Mucosa of stomach (tissue), 1 donor: ENCODE results near the gene CD2.

ENCODE experiments used
- H3K27me3 ChIP-seq: one replicate; pipeline ENCODE4 v1.7.0; 2013; ENCODE audit warnings: mild to moderate bottlenecking, low read length; ENCODE audit not compliant: control insufficient read depth, insufficient read depth
- H3K36me3 ChIP-seq: one replicate; pipeline ENCODE4 v1.7.0; 2013; ENCODE audit warnings: low read length; ENCODE audit not compliant: control insufficient read depth, insufficient read depth
- H3K4me1 ChIP-seq: one replicate; pipeline ENCODE4 v1.7.0; 2013; ENCODE audit warnings: mild to moderate bottlenecking, low read length; ENCODE audit not compliant: control insufficient read depth, insufficient read depth
- H3K4me3 ChIP-seq: one replicate; pipeline ENCODE4 v1.7.0; 2013; ENCODE audit warnings: low read length
- H3K9ac ChIP-seq: one replicate; pipeline ENCODE4 v1.7.0; 2013; ENCODE audit warnings: mild to moderate bottlenecking, low read length, moderate library complexity
- H3K9me3 ChIP-seq: one replicate; pipeline ENCODE4 v1.7.0; 2013; ENCODE audit warnings: mild to moderate bottlenecking, low read length, moderate library complexity; ENCODE audit not compliant: control insufficient read depth
- donor health status: Pancreatic carcinoma.

CD2 gene

DNA sequence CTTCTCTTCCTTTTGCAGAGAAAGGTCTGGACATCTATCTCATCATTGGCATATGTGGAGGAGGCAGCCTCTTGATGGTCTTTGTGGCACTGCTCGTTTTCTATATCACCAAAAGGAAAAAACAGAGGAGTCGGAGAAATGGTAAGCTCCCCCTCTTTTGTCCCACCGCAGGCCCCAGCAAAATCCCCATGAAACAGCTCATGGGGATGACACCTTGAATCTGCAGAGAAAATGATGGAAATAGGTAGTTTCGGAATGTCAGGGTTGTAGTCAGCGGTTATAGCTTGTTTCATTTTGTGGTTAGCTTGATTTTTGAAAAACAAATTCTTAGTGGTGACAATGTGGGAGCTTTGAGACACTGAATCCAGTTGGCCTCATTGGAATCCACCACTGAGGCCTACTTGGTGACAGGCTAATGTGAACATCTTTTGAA is 10.3 kb downstream of the CD2 start:
- no peaks in the 10 kb centered on the region for H3K27me3 ChIP-seq
- no peak overlapping the region for H3K4me3 ChIP-seq

DNA sequence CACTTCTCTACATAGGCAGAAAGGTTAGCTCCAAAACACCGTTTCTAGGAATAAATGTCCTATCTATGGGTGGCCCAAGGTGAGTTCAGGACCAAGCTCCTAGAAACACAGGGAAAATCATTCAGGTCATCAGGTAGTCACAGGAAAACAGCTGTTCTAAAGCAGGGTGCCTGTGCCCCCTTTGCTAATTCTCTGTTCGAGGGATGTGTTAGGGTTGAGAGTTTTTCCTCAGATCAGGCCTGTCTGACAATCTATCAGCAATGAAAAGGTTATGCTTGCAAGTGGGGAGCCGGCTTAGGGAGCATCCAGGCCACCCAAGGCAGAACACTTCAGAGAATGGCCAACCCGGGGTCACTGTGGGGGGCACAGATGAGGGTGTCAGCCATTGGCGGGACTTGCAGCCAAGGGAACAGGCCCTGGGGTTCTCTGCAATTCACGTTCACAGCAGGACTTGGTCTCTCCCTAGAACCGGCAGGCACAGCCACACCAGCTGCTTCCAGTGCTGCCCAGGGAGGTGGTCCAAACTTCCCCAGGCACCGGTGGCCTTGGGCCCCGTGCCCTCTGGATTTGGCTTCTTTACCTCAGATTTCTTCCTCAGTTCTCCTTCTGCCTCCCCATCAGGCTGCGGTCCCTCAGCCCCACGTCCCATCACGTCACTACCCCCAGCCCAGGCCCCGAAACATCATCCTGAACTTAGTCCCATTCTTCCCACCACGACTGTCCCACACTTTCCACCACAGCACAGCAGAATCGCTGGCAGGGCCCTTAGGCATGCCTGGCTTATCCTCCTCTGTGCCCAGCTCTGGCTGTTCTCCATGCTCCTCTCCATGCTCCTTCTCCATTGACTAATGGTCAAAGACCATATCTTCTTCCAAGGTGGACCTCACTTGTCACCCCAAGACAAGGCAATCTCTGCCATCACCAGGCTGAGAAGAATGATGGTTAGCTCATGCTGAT is 11.0 kb downstream of the CD2 start:
- no peaks in the 10 kb centered on the region for H3K36me3 ChIP-seq
- H3K4me3 ChIP-seq = no peak overlapping the region
- no peaks in the 10 kb centered on the region for H3K9me3 ChIP-seq
- H3K4me1 ChIP-seq = no peaks in the 10 kb centered on the region
- H3K9ac ChIP-seq = no peak overlapping the region
- H3K27me3 ChIP-seq = no peaks in the 10 kb centered on the region

More for the DNA sequence above, 10.3 kb downstream of the CD2 start:
- no peaks in the 10 kb centered on the region for H3K36me3 ChIP-seq
- no peak overlapping the region for H3K9ac ChIP-seq
- H3K4me1 ChIP-seq = no peaks in the 10 kb centered on the region
- H3K9me3 ChIP-seq = no peaks in the 10 kb centered on the region

- no peaks in the 10 kb centered on the region for H3K4me1 ChIP-seq
Measured at GRCh38 chr1:116765962-116766361, 11.7 kb downstream of the CD2 start.

GRCh38 chr1:116766616-116767469 is 12.6 kb downstream of the CD2 start:
- Histone ChIP-seq H3K4me1 (no peaks in the 10 kb centered on the region), H3K36me3 (no peaks in the 10 kb centered on the region), H3K4me3 (no peak overlapping the region), H3K27me3 (no peaks in the 10 kb centered on the region), H3K9me3 (no peaks in the 10 kb centered on the region), H3K9ac (no peak overlapping the region)

More at GRCh38 chr1:116765962-116766361, 11.7 kb downstream of the CD2 start:
- no peaks in the 10 kb centered on the region for H3K27me3 ChIP-seq
- no peak overlapping the region for H3K4me3 ChIP-seq
- no peaks in the 10 kb centered on the region for H3K36me3 ChIP-seq
- H3K9ac ChIP-seq = no peak overlapping the region
- H3K9me3 ChIP-seq = no peaks in the 10 kb centered on the region

DNA sequence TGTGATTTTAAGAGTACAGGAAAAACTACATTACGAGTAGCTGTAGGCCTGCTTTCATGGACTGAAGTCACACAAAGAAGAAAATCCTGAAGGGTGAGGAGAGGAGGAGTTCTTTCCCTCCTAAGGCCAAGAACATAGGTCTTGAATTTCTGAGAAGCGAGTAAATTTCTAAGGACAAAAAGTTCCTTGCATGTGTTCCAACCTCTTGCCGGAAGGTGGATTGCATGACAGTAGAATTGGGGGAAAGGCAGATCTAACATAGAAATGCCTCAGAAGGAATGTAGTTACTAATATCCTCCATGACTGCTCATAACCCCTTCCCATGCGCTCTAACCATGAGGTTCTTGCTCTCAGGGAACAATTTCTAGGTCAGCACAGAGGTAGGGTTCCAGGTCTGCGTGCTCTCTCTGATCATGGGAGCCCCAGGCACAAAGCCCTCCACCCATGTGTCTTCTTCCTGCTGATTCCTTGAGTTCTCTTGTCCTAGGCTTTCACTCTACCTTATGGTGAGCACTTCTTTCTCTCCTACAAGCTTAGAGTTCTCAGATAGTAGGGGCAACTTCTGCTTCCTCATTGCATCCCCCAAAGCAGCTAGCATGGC is 13.7 kb downstream of the CD2 start:
- no peaks in the 10 kb centered on the region for H3K4me1 ChIP-seq
- no peak overlapping the region for H3K9ac ChIP-seq
- H3K9me3 ChIP-seq = no peaks in the 10 kb centered on the region
- H3K27me3 ChIP-seq = no peaks in the 10 kb centered on the region
- no peak overlapping the region for H3K4me3 ChIP-seq
- no peaks in the 10 kb centered on the region for H3K36me3 ChIP-seq

DNA sequence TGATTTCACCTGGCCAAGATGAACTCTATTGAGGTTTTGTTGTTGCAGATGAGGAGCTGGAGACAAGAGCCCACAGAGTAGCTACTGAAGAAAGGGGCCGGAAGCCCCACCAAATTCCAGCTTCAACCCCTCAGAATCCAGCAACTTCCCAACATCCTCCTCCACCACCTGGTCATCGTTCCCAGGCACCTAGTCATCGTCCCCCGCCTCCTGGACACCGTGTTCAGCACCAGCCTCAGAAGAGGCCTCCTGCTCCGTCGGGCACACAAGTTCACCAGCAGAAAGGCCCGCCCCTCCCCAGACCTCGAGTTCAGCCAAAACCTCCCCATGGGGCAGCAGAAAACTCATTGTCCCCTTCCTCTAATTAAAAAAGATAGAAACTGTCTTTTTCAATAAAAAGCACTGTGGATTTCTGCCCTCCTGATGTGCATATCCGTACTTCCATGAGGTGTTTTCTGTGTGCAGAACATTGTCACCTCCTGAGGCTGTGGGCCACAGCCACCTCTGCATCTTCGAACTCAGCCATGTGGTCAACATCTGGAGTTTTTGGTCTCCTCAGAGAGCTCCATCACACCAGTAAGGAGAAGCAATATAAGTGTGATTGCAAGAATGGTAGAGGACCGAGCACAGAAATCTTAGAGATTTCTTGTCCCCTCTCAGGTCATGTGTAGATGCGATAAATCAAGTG is 14.3 kb downstream of the CD2 start:
- no peaks in the 10 kb centered on the region for H3K36me3 ChIP-seq
- no peaks in the 10 kb centered on the region for H3K27me3 ChIP-seq
- no peaks in the 10 kb centered on the region for H3K4me1 ChIP-seq
- no peak overlapping the region for H3K4me3 ChIP-seq
- H3K9me3 ChIP-seq = no peaks in the 10 kb centered on the region
- H3K9ac ChIP-seq = no peak overlapping the region

DNA sequence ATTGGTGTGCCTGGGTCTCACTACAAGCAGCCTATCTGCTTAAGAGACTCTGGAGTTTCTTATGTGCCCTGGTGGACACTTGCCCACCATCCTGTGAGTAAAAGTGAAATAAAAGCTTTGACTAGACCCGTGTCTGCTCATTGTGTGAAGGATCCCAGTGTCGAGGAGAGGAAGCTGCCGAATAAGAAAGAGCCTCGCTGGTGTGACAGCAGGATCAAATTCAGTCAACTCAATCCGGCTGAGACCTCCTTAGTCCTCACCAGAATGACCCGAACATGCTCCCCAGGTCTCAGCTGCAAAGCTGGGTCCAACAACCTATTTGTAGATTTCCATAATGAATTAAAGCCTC is 14.8 kb downstream of the CD2 start:
- Histone ChIP-seq H3K36me3 (no peaks in the 10 kb centered on the region), H3K27me3 (no peaks in the 10 kb centered on the region), H3K4me3 (no peak overlapping the region), H3K9me3 (no peaks in the 10 kb centered on the region), H3K4me1 (no peaks in the 10 kb centered on the region), H3K9ac (no peak overlapping the region)

DNA sequence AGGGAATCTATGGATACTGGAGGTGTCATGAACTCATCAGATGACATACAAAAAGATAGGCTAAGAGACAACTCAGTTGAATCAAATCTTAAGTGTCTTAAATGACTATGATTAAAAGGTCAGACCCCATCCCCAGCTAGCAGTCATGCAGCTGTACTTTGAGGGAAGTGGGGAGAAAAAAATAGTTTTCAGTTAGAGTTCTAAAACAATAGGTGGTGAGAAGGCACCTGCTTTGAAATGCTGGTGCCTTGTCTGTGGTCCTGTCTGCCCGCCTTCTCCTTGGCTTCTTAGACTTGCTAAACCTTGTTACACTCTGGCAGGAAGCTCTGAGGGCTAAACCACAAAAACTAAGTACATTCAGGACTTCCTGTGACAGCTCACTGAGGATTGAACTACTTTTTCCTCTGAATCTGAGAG is 15.3 kb downstream of the CD2 start:
- Histone ChIP-seq H3K36me3 (no peaks in the 10 kb centered on the region), H3K9me3 (no peaks in the 10 kb centered on the region), H3K27me3 (no peaks in the 10 kb centered on the region), H3K4me3 (no peak overlapping the region), H3K9ac (no peak overlapping the region), H3K4me1 (no peaks in the 10 kb centered on the region)

DNA sequence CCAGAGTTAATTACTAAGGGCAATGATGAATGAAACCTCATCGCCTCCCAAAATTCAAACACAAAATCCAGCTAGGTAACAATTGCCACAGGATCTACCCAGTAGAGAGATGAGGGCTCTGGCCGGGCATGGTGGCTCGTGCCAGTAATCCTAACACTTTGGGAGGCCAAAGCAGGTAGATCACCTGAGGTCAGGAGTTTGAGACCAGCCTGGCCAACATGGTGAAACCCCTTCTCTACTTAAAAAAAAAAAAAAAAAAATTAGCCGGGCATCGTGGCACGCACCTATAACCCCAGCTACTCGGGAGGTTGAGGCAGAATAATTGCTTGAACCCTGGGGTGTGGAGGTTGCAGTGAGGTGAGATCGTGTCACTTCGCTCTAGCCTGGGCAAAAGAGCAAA is 15.8 kb downstream of the CD2 start:
- H3K4me1 ChIP-seq = no peaks in the 10 kb centered on the region
- no peaks in the 10 kb centered on the region for H3K9me3 ChIP-seq
- no peaks in the 10 kb centered on the region for H3K27me3 ChIP-seq
- H3K9ac ChIP-seq = no peak overlapping the region
- H3K36me3 ChIP-seq = no peaks in the 10 kb centered on the region
- H3K4me3 ChIP-seq = no peak overlapping the region

DNA sequence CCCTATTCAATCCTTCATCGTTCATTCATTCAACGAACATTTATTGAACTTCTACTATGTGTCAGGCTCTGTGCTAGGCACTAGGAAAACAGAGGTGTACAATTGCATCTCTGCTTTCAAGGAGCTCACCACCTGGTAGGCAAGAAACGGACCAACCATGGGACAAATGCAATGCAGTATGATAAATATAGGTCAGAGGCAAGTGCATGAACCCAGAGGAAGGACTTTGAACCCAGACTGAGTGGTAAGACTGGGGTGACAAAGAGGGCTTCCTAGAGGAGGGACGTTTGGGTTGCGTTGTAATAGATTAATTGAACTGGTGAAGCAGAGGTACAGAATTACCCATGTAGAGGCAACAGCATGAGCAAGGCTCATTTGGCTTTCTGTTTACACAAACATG is 16.4 kb downstream of the CD2 start:
- H3K9me3 ChIP-seq = no peaks in the 10 kb centered on the region
- H3K36me3 ChIP-seq = no peaks in the 10 kb centered on the region
- no peak overlapping the region for H3K9ac ChIP-seq
- no peaks in the 10 kb centered on the region for H3K27me3 ChIP-seq
- no peak overlapping the region for H3K4me3 ChIP-seq
- no peaks in the 10 kb centered on the region for H3K4me1 ChIP-seq

DNA sequence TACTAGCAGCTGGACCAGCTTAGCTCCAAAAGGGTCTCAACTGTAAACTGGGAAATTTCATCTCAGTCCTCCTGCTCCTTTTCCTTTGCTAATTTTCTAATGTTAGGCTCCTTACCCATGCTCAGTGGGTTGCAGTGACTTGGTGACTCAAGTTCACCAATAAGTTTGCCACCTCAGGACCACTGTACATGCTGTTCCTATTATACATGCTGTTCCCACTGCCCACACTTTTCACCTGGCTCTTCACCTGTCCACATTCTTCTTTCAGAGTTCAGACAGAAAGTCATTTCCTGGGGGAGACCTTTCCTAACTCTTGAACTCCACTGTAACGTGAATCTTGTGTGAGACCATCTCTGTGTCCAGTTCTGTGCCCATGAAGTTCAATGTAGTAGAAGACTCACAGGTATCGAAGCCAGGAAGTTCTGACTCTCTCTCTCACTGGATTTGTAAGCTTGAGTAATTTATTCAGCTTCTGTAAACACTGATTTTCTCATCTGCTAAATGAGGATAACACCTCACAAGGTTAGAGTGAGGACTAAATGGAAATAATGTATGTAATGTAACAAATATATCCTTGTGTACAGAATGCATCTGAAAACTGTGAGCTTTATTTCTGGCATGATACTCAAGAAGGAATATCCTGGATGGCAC is 17.9 kb downstream of the CD2 start:
- no peaks in the 10 kb centered on the region for H3K36me3 ChIP-seq
- H3K4me1 ChIP-seq = no peaks in the 10 kb centered on the region
- no peaks in the 10 kb centered on the region for H3K9me3 ChIP-seq
- no peaks in the 10 kb centered on the region for H3K27me3 ChIP-seq
- no peak overlapping the region for H3K4me3 ChIP-seq
- no peak overlapping the region for H3K9ac ChIP-seq
